ENCODE data around the gene FCGR3A. TPM values are rescaled to one million over a fixed set of nuclear protein-coding genes. Genes with fewer than 3 reads are reported as not detected.

FCGR3A gene
- polyA plus RNA-seq, 1 of the 3 experiments (the other 2 are of a cell fraction) = not detected

GRCh38 chr1:161495490-161495889, 54.1 kb downstream of the FCGR3A start:
- Histone ChIP-seq H3K4me3 (ENCODE audit: low read depth in 2 of 2, low read length in 1 of 2) (no peak overlapping the region), H3K36me3 (replicated peaks in 1 of 2; ENCODE audit: control insufficient read depth in 1 of 2, insufficient read depth in 2 of 2, low read length in 1 of 2) (no peaks in the 10 kb centered on the region), H3F3A (replicated peaks; ENCODE audit: insufficient read depth) (no peaks in the 10 kb centered on the region), H3K9me3 (no peaks in the 10 kb centered on the region), H3K79me2 (ENCODE audit: insufficient read depth) (no peaks in the 10 kb centered on the region), H2AFZ (ENCODE audit: low read depth) (no peak overlapping the region), H3K9ac (no peak overlapping the region), H3K9me2 (no peaks in the 10 kb centered on the region), H3K4me2 (no peak overlapping the region), H3K27ac (ENCODE audit: low read depth in 2 of 2, low read length in 1 of 2) (no peak overlapping the region), H3K4me1 (ENCODE audit: control insufficient read depth in 1 of 2, insufficient read depth in 2 of 2, low read depth in 1 of 2, low read length in 1 of 2) (no peaks in the 10 kb centered on the region), H3K27me3 (ENCODE audit: insufficient read depth) (peaks cover 43% of the 10 kb centered on the region), H4K20me1 (ENCODE audit: insufficient read depth) (no peaks in the 10 kb centered on the region)
- ChIA-PET CTCF (interaction anchor here (0.9 to 1.0 kb wide), 2 partner anchors 13 to 246 kb away, joined by 3 to 4 read pairs; no protein-coding TSS in a partner anchor), POLR2A (no interaction called here)
- DNase-seq = no peak
- TF ChIP-seq GATA2 (CRISPR knock-in tag; IDR thresholded peaks at IDR 0.05) (no peak), YY1 (IDR thresholded peaks at IDR 0.05; ENCODE audit: low read depth) (no peak), FOXM1 (IDR thresholded peaks at IDR 0.05; ENCODE audit: low read depth) (no peak), CTCF (IDR thresholded peaks at IDR 0.05) (no peak), FOSL2 (IDR thresholded peaks at IDR 0.05; ENCODE audit: borderline replicate concordance, low read depth) (no peak), RAD21 (IDR thresholded peaks at IDR 0.05; ENCODE audit: low read length) (no peak), ZBTB33 (IDR thresholded peaks at IDR 0.05; ENCODE audit: borderline replicate concordance, low read depth) (no peak), NFIC (IDR thresholded peaks at IDR 0.05; ENCODE audit: borderline replicate concordance) (no peak), MAX (IDR thresholded peaks at IDR 0.05; ENCODE audit: low read depth) (no peak), IRF3 (IDR thresholded peaks at IDR 0.05; ENCODE audit: low read depth, low read length) (no peak), NRF1 (IDR thresholded peaks at IDR 0.05; ENCODE audit: low read depth, low read length) (no peak), TAF1 (IDR thresholded peaks at IDR 0.05; ENCODE audit: borderline replicate concordance, low read depth, low read length) (no peak), MEF2A (IDR thresholded peaks at IDR 0.05; ENCODE audit: borderline replicate concordance, low read depth) (no peak), CHD2 (IDR thresholded peaks at IDR 0.05; ENCODE audit: low read length, partially characterized antibody) (no peak), EZH2phosphoT487 (IDR thresholded peaks at IDR 0.05; ENCODE audit: borderline replicate concordance, low read depth) (no peak), TCF12 (IDR thresholded peaks at IDR 0.05) (no peak), SIN3A (IDR thresholded peaks at IDR 0.05; ENCODE audit: borderline replicate concordance, low read depth, low read length) (no peak), ELF1 (IDR thresholded peaks at IDR 0.05) (no peak), FOXJ3 (CRISPR knock-in tag; IDR thresholded peaks at IDR 0.05) (no peak)

Measured in SK-N-SH (cell line).